Measurements from ENCODE around the gene DSC3.

DNA sequence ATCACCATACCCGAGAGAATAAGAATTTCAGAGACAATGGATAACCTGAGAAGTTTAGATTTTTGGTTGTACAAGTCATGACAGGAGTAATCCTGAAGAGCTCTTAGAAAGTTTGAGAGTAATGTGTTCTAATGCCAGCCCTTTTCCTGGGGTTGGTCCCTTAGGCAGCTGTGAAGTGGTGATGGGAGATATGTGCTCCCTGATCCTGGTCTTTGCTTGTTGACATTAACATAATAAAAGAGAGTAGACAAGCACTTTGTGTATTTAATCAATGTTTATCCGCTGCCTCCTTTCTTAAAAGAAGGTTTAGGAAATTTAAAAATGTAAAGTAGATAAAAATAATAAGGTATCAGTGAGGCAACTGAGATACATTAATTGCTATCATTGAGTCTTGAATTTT lies 13.8 kb upstream of the DSC3 start:
- TF ChIP-seq, protein P1, sequence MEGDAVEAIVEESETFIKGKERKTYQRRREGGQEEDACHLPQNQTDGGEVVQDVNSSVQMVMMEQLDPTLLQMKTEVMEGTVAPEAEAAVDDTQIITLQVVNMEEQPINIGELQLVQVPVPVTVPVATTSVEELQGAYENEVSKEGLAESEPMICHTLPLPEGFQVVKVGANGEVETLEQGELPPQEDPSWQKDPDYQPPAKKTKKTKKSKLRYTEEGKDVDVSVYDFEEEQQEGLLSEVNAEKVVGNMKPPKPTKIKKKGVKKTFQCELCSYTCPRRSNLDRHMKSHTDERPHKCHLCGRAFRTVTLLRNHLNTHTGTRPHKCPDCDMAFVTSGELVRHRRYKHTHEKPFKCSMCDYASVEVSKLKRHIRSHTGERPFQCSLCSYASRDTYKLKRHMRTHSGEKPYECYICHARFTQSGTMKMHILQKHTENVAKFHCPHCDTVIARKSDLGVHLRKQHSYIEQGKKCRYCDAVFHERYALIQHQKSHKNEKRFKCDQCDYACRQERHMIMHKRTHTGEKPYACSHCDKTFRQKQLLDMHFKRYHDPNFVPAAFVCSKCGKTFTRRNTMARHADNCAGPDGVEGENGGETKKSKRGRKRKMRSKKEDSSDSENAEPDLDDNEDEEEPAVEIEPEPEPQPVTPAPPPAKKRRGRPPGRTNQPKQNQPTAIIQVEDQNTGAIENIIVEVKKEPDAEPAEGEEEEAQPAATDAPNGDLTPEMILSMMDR (IDR thresholded peaks at IDR 0.05 in 2 of 3, conservative IDR thresholded peaks at IDR 0.05 in 1 of 3; ENCODE audit: borderline replicate concordance in 1 of 3, insufficient read depth in 1 of 3, low read depth in 2 of 3, low read length in 2 of 3), result no peak
- no peak for TF ChIP-seq ZNF274 (IDR thresholded peaks at IDR 0.05; ENCODE audit: low read depth, low read length)
- TF ChIP-seq CEBPB (IDR thresholded peaks at IDR 0.05; ENCODE audit: low read depth), result no peak
- no peak for TF ChIP-seq POLR2A (IDR thresholded peaks at IDR 0.05; ENCODE audit: borderline replicate concordance, extremely low read depth, insufficient read depth, insufficient read length)
- TF ChIP-seq POLR2AphosphoS5 (IDR thresholded peaks at IDR 0.05; ENCODE audit: low read depth, low read length), result no peak
- no peak for TF ChIP-seq JUND (IDR thresholded peaks at IDR 0.05)
- no peak for TF ChIP-seq SRF (IDR thresholded peaks at IDR 0.05; ENCODE audit: low read depth)
